Osteocyte (in vitro differentiated cells): ENCODE results near the gene DROSHA. TPM values are rescaled to one million over a fixed set of nuclear protein-coding genes. Genes with fewer than 3 reads are reported as not detected.

Experiments used
- DNase-seq: peaks from one replicate; pipeline ENCODE4 v3.0.0; 2021; ENCODE audit warnings: mixed read lengths; ENCODE audit not compliant: unreplicated experiment; ENCODE audit errors: extremely low spot score
- H3K27ac Mint-ChIP-seq: one replicate; pipeline ENCODE4 v1.8.0; 2021; ENCODE audit warnings: mild to moderate bottlenecking, mixed read lengths; ENCODE audit not compliant: unreplicated experiment
- H3K27me3 Mint-ChIP-seq: one replicate; pipeline ENCODE4 v1.8.0; 2021; ENCODE audit warnings: mixed read lengths; ENCODE audit not compliant: unreplicated experiment
- H3K36me3 Mint-ChIP-seq: one replicate; pipeline ENCODE4 v1.8.0; 2021; ENCODE audit warnings: mixed read lengths; ENCODE audit not compliant: unreplicated experiment
- H3K4me1 Mint-ChIP-seq: one replicate; pipeline ENCODE4 v1.8.0; 2021; ENCODE audit warnings: mixed read lengths; ENCODE audit not compliant: unreplicated experiment
- H3K4me3 Mint-ChIP-seq: one replicate; pipeline ENCODE4 v1.8.0; 2021; ENCODE audit warnings: mild to moderate bottlenecking, moderate library complexity, mixed read lengths; ENCODE audit not compliant: unreplicated experiment
- H3K9me3 Mint-ChIP-seq: one replicate; pipeline ENCODE4 v1.8.0; 2021; ENCODE audit warnings: mixed read lengths; ENCODE audit not compliant: unreplicated experiment
- CTCF ChIP-seq: fragments of 200-600 bp; sonication (generic); IDR thresholded peaks from 2 replicates; pipeline ENCODE4 v1.5.0; 2021; ENCODE audit warnings: antibody characterized with exemption, mild to moderate bottlenecking, moderate library complexity
- total RNA-seq: library from RNA; stranded (reverse); gene quantifications from 2 replicates; pipeline ENCODE4 v1.2.1, GENCODE V29; 2021

Gene DROSHA
- total RNA-seq, 1 donor from 2014 or later, result 70.9 TPM

GRCh38 chr5:31471040-31471439 is 60.9 kb downstream of the DROSHA start:
- no peak for TF ChIP-seq CTCF
- no peak for DNase-seq
- Mint-ChIP-seq H3K4me3 (no peak overlapping the region), H3K36me3 (peaks cover 29% of the 10 kb centered on the region), H3K9me3 (peaks cover 1% of the 10 kb centered on the region), H3K27ac (peak overlapping the region; percentile 77), H3K4me1 (peaks cover 21% of the 10 kb centered on the region), H3K27me3 (no peaks in the 10 kb centered on the region)

GRCh38 chr5:31470608-31471007 is 61.3 kb downstream of the DROSHA start:
- peaks cover 21% of the 10 kb centered on the region for H3K4me1 Mint-ChIP-seq
- peaks cover 32% of the 10 kb centered on the region for H3K36me3 Mint-ChIP-seq
- no peak for DNase-seq

GRCh38 chr5:31469886-31470285 is 62.0 kb downstream of the DROSHA start:
- Mint-ChIP-seq H3K4me3 (no peak overlapping the region), H3K27ac (peak overlapping the region; percentile 77), H3K4me1 (peaks cover 21% of the 10 kb centered on the region), H3K36me3 (peaks cover 35% of the 10 kb centered on the region), H3K27me3 (no peaks in the 10 kb centered on the region), H3K9me3 (peaks cover 6% of the 10 kb centered on the region)
- TF ChIP-seq CTCF, result no peak
- DNase-seq, result no peak

More at GRCh38 chr5:31470608-31471007, 61.3 kb downstream of the DROSHA start:
- Mint-ChIP-seq H3K27ac (peak overlapping the region; percentile 77), H3K9me3 (peaks cover 5% of the 10 kb centered on the region), H3K27me3 (no peaks in the 10 kb centered on the region), H3K4me3 (no peak overlapping the region)
- TF ChIP-seq CTCF, result no peak

- H3K27ac Mint-ChIP-seq, result no peak overlapping the region
- peaks cover 6% of the 10 kb centered on the region for H3K9me3 Mint-ChIP-seq
- H3K27me3 Mint-ChIP-seq, result no peaks in the 10 kb centered on the region
- H3K36me3 Mint-ChIP-seq, result peaks cover 39% of the 10 kb centered on the region
- H3K4me3 Mint-ChIP-seq, result no peak overlapping the region
- TF ChIP-seq CTCF, result no peak
- H3K4me1 Mint-ChIP-seq, result peaks cover 21% of the 10 kb centered on the region
- no peak for DNase-seq
These were observed 62.4 kb downstream of the DROSHA start for GRCh38 chr5:31469466-31469865.

- no peak overlapping the region for H3K4me3 Mint-ChIP-seq
- H3K36me3 Mint-ChIP-seq, result peaks cover 67% of the 10 kb centered on the region
- H3K4me1 Mint-ChIP-seq, result peaks cover 9% of the 10 kb centered on the region
- H3K9me3 Mint-ChIP-seq, result peaks cover 6% of the 10 kb centered on the region
- DNase-seq, result no peak
- H3K27me3 Mint-ChIP-seq, result no peaks in the 10 kb centered on the region
- TF ChIP-seq CTCF, result no peak
- H3K27ac Mint-ChIP-seq, result no peak overlapping the region
These were observed 66.6 kb downstream of the DROSHA start for GRCh38 chr5:31465291-31465690.
